NK-92 (cell line): ENCODE results near the gene CNTNAP2.

Source experiments
- DNase-seq: peaks from one replicate; lab custom pipeline; 2025; ENCODE audit not compliant: unreplicated experiment; lab: John Stamatoyannopoulos, UW

The CNTNAP2 gene

DNA sequence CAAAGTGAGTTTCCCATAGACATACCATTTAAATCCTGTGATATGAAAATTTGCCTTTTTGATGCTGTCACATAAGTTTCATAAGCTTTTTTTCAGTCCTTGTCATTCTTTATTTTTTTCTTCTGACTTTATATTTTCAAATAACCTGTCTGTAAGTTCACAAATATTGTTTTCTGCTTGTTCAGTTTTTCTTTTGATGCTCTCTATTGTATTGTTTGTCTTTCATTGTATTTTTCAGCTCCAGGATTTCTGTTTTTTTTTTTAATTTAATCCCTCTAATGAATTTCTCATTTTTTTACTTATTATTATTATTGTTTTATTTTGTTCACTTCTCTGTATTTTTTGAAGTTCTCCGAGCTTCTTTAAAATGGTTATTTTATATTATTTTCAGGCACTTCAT lies 623.4 kb downstream of the CNTNAP2 start:
- DNase-seq, result no peak

DNA sequence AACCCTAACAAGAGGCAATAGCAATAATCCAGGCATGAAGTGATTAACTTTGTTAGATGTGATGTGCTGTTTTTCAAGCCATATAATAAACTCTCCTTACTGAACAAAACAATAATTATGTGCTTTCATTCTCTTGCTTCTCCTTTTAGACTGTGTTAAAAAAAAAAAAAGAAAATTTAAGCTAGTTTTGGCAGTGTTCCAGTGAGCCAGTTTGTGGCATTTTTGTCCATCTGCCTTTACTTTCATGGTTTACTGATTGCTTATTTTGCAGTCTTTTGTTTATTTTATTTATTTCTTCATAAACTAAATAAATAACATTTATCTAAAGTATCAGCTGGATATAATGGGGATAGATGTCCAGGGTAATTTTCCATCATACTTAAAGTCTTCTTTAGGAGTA lies 625.3 kb downstream of the CNTNAP2 start:
- no peak for DNase-seq

DNA sequence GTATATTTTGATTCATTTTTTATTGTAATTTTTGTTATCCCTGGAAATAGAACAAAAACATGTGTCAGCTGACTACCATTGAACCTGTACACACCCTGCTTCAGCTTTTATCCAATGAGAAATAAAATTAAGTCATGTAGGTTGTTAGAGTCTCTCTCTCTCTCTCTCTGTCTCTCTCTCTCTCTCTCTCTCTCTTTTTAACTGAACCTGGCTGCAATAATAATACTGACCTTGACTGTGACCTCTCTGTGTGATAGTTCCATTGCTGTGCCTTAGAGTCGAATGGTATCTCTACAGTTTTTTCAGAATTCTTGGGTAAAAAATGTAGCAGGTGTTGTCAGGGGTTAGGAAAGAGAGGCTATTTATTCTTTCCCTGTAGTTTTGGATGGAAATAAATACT lies 637.8 kb downstream of the CNTNAP2 start:
- DNase-seq, result no peak

DNA sequence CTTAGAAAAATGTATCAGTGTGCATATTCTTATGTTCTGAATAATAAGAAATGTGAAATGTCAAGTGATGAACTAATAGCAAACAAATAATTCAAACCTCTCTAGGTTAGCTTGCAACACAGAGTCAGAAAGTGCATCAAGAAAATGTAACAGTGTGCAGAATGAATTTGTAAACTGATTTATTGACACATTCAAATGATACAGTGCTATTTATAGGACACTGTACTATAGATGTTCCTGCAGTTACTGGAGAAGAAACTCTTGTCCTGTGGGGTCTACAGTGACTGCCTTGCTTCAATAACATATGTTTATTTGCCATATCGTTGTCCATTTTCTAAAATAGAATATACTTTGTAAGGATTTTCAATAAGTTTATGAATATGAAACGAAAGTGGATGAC lies 639.0 kb downstream of the CNTNAP2 start:
- no peak for DNase-seq

DNA sequence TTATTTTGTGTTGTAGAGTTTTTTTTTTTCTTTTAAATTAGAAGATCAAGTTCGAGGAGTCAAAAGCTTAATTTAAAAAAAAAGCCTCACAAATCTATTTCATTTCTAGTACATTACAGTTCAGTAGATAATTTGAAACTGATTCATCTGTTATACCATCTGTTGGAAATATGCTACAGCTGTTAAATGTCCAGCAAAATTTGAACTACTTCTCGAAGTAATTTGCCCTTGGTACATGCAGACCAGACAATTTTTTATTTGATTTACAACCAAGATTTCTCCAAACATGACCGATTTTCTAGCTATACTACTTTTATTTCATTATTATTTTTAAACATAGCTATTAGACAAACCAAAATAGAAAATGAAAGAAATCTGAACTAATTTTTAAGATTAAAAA lies 647.9 kb downstream of the CNTNAP2 start:
- no peak for DNase-seq

DNA sequence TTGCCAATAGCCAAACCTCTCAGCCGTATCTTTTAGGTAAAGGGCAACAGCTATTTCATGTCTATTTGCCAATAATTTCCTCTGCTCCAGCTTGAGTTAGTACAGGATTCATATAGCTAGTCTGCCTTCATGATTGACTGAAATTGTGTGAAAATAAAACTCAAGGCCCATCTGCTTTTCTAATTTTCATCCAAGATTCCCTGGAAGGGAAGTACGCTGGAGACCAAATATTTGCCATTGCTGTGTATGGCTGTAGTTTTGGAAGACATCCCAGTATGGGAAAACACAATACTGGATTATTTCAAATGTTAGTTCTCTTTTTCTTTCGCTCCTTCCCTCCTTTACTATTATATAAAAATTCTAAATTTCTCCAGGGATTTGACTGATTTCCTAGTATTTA lies 652.4 kb downstream of the CNTNAP2 start:
- no peak for DNase-seq

DNA sequence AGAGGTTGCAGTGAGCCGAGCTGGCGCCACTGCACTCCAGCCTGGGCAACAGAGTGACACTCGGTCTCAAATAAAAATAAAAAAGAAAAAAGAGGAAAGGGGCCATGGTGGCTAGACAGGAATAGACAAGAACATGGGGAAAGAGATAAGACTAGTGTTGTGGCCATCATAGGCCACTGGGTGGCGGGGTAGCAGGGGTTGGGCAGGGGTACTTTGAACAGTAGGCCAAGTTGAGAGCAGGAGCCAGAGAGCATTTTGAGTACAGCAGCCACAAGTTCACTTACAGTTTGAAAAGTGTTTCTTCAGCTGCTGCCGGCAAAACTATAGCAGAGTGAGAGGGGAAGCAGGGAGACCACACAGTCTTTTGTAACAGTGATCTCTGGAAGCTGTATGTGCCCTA lies 656.0 kb downstream of the CNTNAP2 start:
- no peak for DNase-seq

DNA sequence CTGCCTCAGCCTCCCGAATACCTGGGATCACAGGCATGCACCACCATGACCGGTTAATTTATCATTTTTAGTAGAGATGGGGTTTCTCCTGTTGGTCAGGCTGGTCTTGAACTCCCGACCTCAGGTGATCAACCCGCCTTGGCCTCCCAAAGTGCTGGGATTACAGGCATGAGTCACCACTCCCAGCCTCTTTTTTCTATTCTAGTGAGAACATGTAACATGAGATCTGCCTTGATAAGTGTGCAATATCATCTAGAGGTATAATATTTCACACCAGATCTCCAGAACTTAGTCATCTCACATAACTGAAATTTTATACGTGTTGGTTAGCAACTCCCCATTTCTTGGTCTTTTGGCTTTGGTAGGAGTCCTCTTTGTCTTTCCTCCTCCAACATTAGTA lies 656.9 kb downstream of the CNTNAP2 start:
- DNase-seq, result no peak

DNA sequence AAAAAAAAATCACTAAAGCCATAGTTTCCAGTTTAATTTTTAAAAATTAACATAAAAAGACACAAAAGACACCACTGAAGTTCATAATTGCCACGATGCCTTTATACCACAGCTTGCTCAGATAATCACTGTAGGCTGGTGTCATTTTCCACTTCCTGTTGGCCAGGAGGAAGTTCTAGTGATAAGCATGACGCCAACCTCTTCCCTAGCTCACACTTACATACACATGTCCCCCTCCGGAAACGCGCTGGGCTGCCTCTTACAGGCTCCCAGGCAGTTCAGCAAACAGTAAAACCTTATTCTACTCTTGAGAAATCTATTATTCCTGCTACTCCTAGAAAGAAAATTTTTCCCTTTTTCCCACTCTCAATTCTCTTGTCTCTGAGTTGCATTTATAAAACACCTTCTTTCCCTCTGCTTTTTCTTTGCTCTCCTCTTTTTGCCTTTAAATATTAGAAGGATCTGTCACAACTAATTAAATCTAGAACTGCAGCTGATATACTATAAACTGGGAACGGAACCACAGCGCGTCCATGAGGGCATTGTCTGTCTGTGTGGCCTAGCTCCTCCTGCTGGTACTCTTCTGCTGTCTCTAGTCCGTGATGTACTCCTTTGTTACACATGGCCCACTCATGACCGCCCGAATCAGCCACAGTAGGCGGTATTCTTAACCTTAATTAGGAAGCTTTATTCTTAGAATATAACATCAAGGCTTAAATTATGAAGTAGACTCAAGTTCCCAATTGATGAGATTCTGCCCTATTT lies 664.9 kb downstream of the CNTNAP2 start:
- no peak for DNase-seq

DNA sequence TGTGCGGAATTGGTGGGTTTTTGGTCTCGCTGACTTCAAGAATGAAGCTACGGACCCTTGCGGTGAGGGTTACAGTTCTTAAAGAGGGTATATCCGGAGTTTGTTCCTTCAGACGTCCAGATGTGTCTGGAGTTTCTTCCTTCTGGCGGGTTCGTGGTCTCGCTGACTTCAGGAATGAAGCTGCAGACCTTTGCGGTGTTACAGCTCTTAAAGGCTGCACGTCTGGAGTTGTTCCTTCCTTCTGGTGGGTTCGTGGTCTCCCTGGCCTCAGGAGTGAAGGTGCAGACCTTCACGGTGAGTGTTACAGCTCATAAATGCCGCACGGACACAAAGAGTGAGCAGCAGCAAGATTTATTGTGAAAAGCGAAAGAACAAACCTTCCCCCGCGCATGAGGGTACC lies 670.7 kb downstream of the CNTNAP2 start:
- DNase-seq, result no peak

DNA sequence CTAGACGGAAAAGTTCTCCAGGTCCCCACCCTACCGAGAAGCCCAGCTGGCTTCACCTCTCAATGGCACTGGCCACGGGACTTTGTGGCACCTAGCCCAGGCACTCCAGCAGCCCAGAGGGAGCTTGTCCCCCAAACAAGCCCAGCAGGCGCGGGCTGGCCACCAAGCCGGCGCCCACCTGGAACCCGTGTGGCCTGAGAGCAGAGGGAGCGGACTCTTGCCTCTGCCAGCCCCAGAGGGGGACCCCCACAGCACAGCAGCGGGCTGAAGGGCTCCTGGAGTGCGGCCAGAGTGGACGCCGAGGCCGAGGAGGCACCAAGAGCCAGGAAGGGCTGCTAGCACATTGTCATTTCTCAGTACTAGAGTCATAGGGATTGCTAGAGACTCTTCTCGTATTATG lies 671.4 kb downstream of the CNTNAP2 start:
- DNase-seq, result no peak

DNA sequence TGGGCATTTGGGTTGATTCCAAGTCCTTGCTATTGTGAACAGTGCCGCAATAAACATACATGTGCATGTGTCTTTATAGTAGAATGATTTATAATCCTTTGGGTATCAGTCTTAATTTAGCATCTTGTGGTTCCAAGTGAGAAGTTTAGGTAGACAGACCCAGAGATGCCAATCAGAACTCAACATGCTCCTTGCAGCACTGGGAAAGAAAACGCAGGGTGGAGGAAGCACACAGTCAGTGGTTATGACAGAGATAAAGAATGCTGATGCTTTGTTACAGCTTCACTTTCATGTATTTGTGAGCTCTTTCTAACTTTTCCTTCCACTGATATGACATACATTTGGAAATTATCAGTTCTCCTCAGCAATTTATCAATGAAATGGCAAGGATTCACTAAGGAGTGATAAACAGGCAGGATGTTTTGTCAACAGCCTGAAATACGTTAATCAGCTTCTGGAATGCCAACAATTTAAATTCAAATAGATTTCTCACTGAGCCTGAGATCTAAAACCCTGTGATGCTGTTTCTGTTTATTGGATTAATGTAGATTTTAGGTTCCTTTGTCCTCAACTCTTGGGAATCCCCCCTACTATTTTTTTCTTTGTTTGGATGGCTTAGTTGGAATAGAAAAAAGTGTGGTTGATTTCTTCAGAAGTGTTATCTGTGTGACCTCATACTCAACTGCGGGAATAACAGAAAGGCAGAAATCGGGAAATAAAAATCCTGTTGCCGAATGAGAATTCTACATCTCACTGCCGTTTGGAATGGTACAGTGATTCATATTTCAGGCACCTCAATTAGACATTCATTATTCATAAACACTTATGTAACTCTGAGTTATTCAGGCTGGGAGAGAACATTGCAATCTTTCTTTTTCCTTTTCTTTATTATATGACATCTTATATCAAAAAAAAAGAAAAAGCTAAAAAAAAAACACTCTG lies 675.0 kb downstream of the CNTNAP2 start:
- DNase-seq, result no peak

DNA sequence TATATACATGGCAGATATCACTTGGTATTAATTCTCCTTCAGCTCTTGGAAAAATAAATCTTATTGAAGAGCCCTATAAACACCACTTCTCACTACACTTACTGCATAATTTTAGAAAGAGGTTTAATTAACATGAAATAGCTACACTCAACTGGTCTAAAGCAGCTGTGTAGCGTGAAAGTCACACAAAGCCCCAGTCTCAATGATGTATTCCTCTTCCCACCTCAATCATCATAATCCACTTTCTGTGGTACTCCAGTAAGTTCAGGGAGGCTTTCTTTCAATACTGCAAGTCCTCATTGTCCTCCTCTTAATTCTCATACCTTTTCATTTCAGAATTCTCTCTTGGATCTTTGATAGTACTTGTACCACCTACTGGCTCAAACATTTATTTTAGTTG lies 688.0 kb downstream of the CNTNAP2 start:
- DNase-seq, result no peak

DNA sequence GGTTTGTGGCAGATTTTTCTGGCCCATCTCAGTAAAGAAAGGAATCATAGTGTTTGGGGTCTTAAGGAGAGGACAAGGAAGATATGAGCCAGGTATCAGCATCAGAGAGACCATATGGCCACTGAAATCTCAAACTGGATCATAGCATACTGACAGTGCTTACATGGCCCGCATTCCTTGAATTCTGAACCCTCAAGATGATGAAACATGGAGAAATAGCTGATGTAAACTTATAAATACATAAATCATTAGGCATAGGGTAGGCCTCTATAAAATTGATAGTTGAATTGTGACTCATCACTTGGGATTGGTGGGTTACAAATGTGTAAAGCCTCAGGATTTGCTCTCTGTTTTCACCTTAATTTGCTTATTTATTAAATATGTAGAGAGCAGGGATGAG lies 688.5 kb downstream of the CNTNAP2 start:
- no peak for DNase-seq

DNA sequence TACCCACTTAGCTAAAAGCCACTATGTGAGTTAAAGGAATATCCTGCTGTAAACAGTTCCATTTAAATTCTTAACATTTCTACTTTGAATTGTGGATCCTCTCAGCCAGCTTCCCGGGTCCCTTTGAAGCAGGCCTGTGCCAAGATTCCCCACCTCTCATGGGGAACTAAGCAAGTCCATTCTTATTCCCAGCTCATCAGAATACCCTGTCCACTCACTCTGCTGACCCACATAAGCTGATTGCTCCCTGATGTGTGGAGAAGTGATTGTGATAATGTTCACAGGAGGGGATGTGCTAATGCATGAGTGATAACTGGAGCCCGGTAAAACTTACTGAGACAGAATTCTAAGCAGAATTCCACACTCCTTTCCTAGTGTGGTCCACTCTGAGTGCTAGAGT lies 709.7 kb downstream of the CNTNAP2 start:
- DNase-seq, result no peak

DNA sequence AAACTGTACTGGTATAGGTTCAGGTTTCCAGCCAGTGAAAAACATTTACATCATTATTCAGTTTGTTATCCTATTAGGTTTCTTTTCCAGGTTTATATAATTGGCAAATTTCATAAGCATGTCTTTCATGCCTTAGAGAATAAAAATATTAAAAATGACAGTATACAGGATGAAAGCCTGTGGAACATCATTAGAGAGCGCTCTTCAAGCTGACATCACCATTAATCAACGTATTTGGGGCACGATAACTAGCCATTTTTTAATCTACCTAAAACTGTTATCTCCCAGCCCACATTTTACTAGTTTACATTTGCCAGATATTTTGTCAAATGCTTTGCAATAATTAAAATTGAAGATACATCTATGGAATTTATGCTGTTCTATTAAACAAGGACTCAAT lies 714.1 kb downstream of the CNTNAP2 start:
- DNase-seq, result no peak

DNA sequence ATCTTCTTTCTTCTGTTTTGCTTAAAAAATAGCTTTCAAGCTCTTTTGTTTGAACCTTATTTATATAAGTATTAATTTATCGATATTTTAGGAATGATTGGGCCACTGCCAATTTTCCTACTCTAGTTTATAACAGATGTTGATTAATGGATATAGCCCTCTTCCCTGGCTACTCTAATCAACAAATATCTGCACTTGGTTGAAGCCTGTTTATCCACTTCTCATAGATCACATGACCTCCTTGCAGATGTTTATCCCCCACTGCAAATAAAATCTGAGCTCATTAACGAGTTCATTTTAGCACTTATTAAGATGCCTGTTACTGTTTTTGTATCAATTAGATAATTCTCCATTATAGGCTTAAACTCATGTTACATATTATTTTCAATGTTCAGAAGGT lies 715.3 kb downstream of the CNTNAP2 start:
- no peak for DNase-seq

DNA sequence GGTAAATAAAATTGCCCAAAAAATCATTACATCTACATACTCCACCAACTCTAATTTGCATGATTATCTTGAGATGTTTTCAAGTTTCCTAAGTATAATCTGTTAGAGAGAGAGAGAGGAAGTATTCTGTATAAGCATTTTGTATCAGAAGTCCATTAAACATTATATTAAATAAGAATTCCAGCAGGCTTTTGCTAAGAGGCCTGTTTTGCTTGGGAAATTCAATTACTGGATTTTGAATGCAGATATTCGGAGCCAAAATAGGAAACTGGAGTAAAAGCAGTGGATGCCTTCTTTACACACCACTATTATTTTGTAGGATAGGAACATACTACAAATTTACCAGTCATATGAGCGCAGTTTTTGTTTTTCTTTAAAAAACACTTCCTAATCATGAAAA lies 727.8 kb downstream of the CNTNAP2 start:
- DNase-seq, result no peak

DNA sequence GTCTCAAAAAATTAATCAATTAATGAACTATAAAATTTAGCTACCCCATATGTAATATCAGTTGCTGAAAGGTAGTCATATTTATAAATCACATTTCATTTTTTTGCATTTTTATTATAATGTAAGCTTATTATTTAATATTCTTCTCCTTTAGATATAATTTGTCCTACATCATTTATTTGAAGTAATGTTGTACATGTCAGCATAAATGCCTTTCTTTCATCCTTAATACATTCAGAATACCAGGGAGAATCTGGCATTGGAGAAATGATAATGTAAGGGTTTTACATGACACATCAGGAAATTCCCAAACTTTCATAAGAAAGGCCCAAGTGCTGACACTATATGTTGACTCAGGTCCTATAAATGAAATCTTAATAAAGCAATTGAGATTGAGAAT lies 742.1 kb downstream of the CNTNAP2 start:
- DNase-seq, result no peak

DNA sequence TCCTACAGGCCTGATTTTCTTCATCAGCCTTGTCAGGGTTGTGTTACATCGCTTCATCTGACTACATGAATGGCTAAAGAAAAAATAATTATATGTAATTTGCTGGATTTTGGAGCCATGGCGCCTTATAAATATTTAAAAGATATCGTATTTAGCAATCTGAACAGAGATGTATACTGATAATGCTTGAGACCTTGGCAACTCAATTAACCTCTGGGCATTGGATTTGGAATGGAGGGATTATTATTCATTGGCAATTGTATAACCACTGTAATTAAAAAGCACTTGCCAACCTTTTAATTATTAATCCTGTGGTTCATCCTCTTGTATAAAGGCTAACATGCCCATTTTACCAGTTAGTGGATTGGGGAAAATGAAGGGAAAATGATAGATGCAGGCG lies 745.1 kb downstream of the CNTNAP2 start:
- DNase-seq, result no peak

DNA sequence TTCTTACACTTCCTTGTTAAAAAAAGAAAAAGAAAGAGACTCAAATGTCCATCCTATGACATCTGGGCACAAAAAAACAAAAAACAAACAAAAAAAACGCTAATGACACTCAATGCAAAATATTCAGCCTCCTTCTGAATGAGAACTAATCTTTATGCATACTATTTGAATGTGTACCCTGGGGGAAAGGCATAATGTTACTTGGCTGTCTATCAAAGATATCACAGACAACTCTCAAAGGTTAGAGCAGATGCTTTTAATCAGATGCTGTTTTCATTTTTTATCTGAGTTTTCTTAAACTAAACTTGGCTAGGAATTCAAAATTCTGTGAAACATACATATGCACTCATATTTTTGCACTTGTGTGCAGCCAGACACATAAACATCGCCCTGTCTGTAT lies 745.8 kb downstream of the CNTNAP2 start:
- no peak for DNase-seq

DNA sequence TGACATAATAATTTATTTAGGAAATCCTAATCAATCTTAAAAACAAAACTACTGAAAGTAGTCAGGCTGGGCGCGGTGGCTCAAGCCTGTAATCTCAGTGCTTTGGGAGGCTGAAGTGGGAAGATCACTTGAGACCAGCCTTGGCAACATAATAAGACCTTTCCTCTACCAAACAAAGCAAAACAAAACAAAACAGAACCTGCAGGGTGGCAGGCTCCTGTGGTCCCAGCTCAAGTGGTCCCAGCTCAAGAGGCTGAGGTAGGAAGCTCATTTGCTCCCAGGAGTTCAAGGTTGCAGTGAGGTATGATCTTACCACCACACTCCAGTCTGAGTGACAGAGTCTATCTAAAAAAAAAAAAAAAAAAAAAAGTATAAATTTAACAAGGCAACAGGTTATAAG lies 748.0 kb downstream of the CNTNAP2 start:
- no peak for DNase-seq
